Astrocyte of the cerebellum (primary cell): Measurements from ENCODE around the gene OR9K2.

Source experiments
- DNase-seq: peaks from one replicate; pipeline ENCODE4 v3.0.0-alpha.2; 2011; ENCODE audit warnings: low read depth
- H3K4me3 ChIP-seq: 2 replicates; pipeline ENCODE4 v1.5.1; 2011; ENCODE audit warnings: mild to moderate bottlenecking, low read depth, low read length, moderate library complexity
- CTCF ChIP-seq: IDR thresholded peaks from 2 replicates; pipeline ENCODE4 v1.5.1; 2012; ENCODE audit warnings: low read length, low read depth, moderate library complexity, mild to moderate bottlenecking; ENCODE audit errors: missing control alignments
- in situ Hi-C: cut with HindIII; loops from 2 replicates; pipeline ENCODE4 v1.10.0; 2017; ENCODE audit warnings: low sequenced_read_pairs

OR9K2 gene

GRCh38 chr12:55126106-55126505 lies at the start of gene OR9K2:
OR9K2 (plus strand) TSS chr12:55126406; CDS start chr12:55129835, 3,429 bp downstream.
- in situ Hi-C loops, result no loop called here
- TF ChIP-seq CTCF, result no peak
- H3K4me3 ChIP-seq, result no peak within 1 kb of the TSS
- DNase-seq, result no peak

DNA sequence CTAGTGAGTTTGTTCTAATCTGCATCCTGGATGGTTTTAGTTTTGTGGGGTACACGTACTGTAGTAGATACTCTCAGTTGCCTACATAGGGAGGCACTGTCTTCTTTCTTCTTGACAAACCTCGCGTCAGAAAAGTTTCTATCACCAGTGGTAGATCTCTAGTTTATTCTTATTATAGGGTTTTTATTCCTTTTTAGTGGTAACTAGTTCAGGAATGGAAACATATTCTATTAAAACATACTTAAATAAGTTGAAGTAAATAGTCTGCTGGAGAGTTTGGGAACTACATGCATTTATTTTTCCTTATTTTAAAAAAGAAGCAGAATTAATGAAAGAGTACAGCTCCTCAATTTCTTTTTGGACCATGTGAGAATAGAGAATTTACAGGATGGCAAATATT lies 33.6 kb upstream of the OR9K2 start:
- in situ Hi-C loops, result no loop called here
- no peak overlapping the region for H3K4me3 ChIP-seq
- no peak for TF ChIP-seq CTCF
- DNase-seq, result no peak

GRCh38 chr12:55112378-55112875 lies 13.8 kb upstream of the OR9K2 start:
- no peak for TF ChIP-seq CTCF
- H3K4me3 ChIP-seq, result no peak overlapping the region
- no peak for DNase-seq
- in situ Hi-C loops, result no loop called here

GRCh38 chr12:55116152-55116551 lies 10.1 kb upstream of the OR9K2 start:
- H3K4me3 ChIP-seq, result no peak overlapping the region
- in situ Hi-C loops, result no loop called here
- no peak for DNase-seq
- no peak for TF ChIP-seq CTCF

DNA sequence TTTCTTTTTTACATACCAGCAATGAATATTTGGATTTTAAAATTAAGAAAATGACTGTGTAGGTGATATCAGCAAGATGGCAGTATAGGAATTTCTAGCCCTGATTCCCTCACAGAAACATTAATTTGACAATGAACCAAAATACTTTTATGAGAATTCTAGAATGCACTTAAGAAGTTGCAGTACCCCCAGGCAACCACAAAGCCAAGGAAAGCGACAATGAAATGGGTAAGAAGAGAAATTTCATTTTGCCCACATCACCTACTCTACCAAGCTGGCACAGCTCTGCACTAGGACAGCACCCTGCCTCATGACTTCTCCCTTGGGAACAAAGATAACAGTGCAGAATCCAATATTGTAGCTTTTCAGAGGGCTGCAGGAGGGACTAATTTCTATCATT lies 6.6 kb downstream of the OR9K2 start:
- no peak for DNase-seq
- H3K4me3 ChIP-seq, result no peak overlapping the region
- in situ Hi-C loops, result no loop called here
- peak; percentile 14 for TF ChIP-seq CTCF

GRCh38 chr12:55142669-55143565 lies 16.7 kb downstream of the OR9K2 start:
- peak; percentile 81 for TF ChIP-seq CTCF
- H3K4me3 ChIP-seq, result no peak overlapping the region
- DNase-seq, result peak; percentile 15
- in situ Hi-C loops, result no loop called here
